ENCODE data around the gene PROSER3.
A peak's percentile ranks its signal among the peaks of the same experiment; 100 is the strongest.
"Not testable (repeated sequence)": the region's sequence is repeated elsewhere in the genome, so short reads cannot be mapped to it uniquely, and the experiment has no call there.

The PROSER3 gene

GRCh38 chr19:35755550-35756376, 2.2 kb upstream of the PROSER3 start:
- no peak for DNase-seq

GRCh38 chr19:35756377-35757230, 1.4 kb upstream of the PROSER3 start, which contains the start of gene HSPB6:
Gene HSPB6, minus strand, starts transcription at chr19:35757029. Its CDS starts 21 bp downstream, at chr19:35757008.
- no peak for DNase-seq

GRCh38 chr19:35757231-35757748, 686 bp upstream of the PROSER3 start:
- DNase-seq = no peak

GRCh38 chr19:35759697-35760096, 1.7 kb downstream of the PROSER3 start:
- no peak for DNase-seq

GRCh38 chr19:35760711-35761349, 2.9 kb downstream of the PROSER3 start:
- DNase-seq = no peak

GRCh38 chr19:35764432-35765315, 6.7 kb downstream of the PROSER3 start:
- DNase-seq = no peak

GRCh38 chr19:35766571-35767104, 8.7 kb downstream of the PROSER3 start:
- DNase-seq = no peak

GRCh38 chr19:35767288-35768081, 9.5 kb downstream of the PROSER3 start:
- DNase-seq = no peak

GRCh38 chr19:35768082-35768421, 10.1 kb downstream of the PROSER3 start:
- no peak for DNase-seq

- not testable (repeated sequence) for DNase-seq
Observed at GRCh38 chr19:35772362-35772761, 14.4 kb downstream of the PROSER3 start.

GRCh38 chr19:35773020-35773806, 15.2 kb downstream of the PROSER3 start:
- no peak for DNase-seq

GRCh38 chr19:35774274-35775045, 16.5 kb downstream of the PROSER3 start:
- DNase-seq = no peak

- no peak for DNase-seq
Observed at GRCh38 chr19:35775046-35775297, 17.0 kb downstream of the PROSER3 start.

GRCh38 chr19:35775298-35776101, 17.5 kb downstream of the PROSER3 start, which contains the start of gene ARHGAP33:
Gene ARHGAP33, plus strand, starts transcription at chr19:35775564. Its CDS starts 95 bp downstream, at chr19:35775659.
- DNase-seq = peak; percentile 95

- DNase-seq = no peak
Observed at GRCh38 chr19:35776102-35776788, 18.3 kb downstream of the PROSER3 start.

GRCh38 chr19:35777086-35777841, 19.3 kb downstream of the PROSER3 start:
- no peak for DNase-seq

- no peak for DNase-seq
Observed at GRCh38 chr19:35777961-35778360, 20.0 kb downstream of the PROSER3 start.
